Fibroblast of skin of abdomen (primary cell): Measurements from ENCODE around the gene HIBCH.
"Not testable (repeated sequence)": the region's sequence is repeated elsewhere in the genome, so short reads cannot be mapped to it uniquely, and the experiment has no call there.

Source experiments
- DNase-seq: peaks from one replicate; pipeline ENCODE4 v3.0.0-alpha.2; 2013

The HIBCH gene

DNA sequence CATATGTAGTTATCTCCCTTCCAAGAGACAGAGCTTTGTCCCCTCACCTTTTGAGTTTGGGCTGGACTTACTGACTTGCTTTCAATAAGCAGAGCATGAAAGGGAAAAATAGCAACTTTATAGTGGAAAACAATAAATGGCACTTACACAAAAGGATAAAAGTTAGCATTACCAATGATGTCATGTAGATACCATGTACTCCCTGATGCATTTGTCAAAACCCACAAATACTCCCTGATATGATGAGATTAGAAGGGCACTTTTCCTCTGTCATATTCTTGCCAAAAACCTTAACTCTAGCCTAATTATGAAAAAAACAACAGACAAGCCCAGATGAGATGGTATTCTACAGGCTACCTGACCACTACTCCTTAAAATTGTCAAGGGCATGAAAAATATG is 16.0 kb downstream of the HIBCH start:
- DNase-seq = no peak

DNA sequence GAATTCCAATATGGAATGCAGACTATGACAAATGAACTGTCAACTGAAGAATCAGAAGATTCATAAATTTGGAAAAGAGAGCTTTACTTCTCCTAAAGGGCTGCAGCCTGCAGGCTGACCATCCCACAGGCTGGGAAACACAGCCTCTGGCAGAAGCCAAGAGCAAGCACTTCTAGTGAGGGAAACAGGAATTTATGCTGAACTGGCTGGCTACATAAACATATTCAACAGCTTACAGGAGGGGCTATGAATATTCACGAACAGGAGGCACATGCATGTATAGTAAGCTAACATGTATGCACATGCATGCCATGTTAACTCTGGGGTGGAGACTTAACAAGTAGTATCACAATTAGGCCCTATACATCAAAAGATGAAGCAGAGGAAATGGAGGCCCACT is 17.6 kb downstream of the HIBCH start:
- no peak for DNase-seq

DNA sequence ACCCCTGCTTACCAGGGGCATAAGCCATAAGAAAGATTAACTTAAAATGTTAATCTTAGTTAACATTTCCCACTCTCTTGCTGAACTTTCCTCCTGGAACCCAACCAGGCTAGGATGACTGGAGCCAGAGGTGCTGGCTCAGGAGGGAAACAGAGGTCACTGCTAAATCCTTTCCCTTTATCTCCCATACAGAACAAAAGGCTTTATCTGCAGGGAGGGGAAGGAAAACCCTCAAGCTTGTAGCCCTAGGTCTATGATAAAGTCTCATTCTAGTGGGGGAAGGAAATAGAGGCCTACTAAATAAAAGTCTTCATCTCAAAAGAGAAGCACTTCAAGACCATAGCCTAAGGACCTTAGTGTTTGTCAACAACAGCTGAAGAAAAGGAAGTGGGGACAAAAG is 18.6 kb downstream of the HIBCH start:
- no peak for DNase-seq

DNA sequence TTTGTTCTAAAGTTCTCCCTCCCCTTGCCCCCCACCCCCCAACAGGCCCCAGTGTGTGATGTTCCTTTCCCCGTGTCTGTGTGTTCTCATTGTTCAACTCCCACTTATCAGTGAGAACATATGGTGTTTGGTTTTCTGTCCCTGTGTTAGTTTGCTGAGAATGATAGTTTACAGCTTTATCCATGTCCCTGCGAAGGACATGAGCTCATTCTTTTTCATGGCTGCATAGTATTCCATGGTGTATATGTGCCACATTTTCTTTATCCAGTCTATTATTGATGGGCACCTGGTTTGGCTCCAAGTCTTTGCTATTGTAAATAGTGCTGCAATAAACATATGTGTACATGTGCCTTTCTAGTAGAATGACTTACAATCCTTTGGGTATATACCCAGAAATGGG is 21.7 kb downstream of the HIBCH start:
- not testable (repeated sequence) for DNase-seq

DNA sequence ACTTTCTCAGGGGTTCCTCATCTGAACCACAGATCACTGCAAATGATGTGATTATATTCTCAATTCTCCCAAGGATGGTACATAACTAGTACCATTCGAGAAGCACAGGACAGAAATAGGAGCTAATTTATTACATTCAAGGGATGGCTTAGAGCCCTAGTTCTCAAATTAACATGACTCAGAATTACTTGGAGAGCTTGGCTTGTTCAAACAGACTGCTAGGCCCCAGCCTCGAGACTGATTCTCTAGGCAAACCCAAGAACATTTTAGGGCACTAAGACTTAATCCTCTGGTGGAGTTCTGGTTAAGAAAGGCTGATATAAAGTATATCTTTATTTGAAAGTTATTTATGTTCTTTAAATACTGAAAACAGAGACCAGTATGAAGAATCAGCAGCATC is 35.8 kb downstream of the HIBCH start:
- DNase-seq = peak; percentile 14

DNA sequence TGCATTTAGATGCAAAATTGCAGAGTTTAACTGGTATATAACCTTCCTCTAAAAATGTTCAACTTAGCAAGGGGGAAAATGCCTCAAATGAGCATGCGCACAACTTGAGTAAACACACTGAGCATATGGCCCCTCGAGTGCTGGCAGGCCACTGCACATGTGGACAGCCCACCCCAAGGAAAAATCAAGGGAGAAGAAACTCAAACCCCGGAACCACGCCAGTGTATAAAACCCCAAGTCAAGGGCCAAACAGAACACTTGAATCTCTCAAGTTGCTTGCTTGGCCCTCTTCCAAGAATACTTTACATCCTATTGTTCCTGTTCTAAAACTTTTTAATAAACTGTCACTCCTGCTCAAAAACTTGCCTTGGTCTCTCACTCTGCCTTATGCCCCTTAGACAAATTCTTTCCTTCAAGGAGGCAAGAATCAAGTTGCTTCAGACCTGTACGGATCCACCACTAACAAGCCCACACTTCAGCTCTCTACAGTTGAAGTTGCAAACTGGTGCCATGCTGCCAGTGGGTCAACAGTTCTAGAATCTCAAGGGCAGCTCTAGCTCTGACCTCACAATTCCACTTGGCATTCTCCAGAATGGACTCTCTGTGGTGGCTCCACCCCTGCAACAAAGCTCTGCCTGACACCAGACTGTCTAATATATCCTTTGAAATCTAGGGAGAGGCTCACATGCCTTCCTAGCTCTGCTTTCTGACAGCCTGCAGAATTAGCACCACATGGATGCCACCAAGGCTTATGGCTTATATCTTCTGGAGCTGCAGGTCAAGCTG is 38.9 kb downstream of the HIBCH start:
- no peak for DNase-seq

DNA sequence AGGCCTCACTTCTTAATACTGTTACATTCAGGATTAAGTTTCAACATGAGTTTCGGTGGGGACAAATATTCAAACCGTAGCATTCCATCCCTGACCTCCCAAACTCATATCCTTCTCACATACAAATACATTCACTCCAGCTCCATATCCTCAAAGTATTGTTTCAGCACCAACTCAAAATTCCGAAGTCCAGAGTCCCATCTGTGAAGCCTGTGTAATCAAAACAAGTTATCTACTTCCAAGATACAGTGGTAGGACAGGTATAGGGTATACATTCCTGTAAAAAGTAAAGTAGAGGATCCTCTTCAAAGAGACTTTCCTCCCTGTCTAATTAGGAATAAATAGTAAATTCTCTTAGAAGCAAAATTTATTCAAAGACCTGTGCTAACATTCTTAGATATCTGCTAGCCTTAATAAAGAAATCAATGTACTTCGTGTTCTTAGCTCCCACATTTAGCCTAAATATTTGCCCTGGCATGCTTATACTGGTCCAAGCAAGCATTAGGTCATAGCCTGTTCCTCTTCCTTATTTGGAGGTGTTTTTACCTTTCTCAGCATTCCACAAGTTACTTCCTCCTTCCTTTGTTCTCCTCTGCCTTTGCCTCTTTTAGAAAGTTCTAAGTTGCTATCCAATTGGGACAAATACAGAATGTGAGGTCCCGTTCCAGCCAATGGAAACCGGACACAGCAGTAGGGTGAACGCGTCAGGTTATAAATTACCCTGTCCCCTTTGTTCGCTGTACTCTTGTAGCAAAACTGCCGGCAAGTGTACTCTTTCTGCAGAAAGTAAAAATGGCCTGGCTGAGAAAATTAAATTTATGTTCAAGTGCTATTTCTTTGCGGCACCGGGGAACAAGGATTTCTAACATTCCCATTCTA is 40.1 kb downstream of the HIBCH start:
- DNase-seq = not testable (repeated sequence)

DNA sequence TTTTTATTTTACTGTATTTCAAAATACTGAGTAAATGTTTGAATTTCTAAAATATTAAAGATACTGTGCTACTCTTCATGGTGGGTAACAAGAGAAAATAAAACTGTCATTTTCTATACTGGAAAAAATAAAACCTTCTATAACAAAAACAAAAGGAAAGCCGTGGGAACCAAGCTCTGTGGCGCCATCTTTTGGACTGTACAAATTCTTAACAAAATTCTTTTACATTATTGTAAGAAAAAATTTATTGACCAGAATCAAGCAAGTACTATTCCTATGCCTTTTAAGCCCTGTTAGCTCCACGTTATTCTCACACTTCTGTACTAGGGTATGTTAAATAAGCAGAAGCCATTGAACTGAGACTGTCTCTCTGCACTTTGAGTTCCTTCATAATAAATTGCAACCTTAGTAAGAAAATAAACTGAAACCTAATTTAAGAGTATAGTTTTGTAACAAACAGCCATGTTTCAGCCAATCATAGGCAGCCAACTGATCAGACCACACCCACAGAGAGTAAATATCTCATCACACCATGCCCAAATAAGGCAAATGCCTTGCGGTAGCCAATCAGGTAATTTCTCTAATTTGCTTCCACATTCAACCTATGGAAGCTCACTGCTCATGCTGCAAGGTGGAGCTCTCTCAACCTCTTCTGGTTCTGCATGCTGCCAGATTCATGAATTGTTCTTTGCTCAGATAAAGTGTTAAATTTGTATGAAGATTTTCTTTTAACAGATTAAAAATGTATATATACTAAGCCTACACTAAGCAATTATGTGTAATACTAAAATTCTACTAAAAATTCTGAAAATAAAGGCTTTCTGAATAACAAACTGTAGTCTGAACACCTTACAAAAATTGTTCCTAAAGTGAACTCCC is 42.2 kb downstream of the HIBCH start:
- DNase-seq = peak; percentile 36

DNA sequence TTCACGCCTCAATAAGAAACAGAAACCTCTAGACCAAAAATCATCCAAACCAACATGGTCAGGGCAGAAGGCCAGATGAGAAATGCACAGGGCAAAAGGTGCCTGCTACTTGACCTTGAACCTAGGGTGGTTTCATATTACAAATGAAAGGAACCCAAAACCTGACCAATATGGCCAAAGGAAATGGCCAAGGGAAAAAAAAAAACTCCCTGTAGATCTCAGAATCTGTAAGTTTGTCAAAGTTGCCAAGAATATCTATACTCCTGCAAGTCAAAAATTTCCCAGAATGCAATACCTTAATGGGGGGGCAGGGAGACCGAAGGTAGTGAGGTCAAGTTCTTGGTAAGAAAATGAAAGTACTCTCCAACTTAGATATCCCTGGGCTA is 47.2 kb downstream of the HIBCH start:
- no peak for DNase-seq

DNA sequence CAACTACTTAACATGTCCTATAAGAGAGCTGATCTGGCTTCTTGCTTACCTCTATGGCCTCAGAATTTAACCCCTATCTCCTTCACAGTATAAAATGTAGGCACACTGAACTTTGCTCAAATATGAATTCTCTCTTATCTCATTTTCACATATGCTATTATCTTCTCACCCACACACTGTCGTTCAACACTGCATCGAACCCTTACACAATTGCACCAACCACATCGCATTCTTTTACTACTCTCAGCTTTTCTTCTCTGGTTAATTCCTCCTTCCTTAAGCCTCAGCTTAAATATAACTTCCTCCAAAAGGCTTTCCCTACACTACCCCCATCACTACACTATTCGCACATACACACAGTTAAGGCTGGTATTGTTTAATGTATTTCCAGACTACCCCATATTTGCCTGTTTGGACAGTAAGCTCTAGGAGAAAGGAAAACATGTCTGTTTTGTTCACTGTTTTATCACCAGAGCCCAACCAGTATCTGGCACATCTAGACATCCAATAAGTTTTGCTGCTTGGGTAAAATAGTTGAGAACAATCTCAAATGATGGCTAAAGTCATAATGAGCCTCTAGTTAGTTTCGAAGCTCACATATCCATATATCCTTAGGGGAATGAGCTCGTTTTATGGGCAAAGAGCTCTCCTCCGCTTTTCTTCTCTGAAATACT is 47.7 kb downstream of the HIBCH start:
- DNase-seq = no peak

DNA sequence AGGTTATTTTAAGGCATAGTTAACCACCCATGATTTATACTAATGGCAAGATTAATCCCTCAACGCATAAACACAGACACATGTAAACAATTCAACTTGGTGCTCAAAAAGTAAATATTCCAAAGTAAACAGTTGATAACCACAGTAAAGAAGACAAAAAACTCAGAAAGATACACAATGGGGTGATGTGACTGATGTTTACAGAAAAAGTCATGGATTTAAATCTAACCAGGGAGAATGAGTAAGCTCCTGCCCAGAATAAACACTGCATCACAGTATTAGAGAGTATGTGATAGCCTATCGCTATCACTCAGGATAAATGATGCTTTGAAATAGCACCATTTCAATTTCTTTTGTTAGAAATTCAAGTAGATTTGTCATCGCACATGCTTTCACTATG is 49.3 kb downstream of the HIBCH start:
- DNase-seq = peak; percentile 4

DNA sequence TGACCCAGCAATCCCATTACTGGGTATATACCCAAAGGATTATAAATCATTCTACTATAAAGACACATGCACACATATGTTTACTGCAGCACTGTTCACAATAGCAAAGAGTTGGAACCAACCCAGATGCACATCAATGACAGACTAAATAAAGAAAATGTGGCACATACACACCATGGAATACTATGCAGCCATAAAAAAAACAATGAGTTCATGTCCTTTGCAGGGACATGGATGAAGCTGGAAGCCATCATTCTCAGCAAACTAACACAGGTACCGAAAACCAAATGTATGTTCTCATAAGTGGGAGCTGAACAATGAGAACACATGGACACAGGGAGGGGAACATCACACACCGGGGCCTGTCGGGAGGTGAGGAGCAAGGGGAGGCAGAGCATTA is 49.9 kb downstream of the HIBCH start:
- DNase-seq = not testable (repeated sequence)

DNA sequence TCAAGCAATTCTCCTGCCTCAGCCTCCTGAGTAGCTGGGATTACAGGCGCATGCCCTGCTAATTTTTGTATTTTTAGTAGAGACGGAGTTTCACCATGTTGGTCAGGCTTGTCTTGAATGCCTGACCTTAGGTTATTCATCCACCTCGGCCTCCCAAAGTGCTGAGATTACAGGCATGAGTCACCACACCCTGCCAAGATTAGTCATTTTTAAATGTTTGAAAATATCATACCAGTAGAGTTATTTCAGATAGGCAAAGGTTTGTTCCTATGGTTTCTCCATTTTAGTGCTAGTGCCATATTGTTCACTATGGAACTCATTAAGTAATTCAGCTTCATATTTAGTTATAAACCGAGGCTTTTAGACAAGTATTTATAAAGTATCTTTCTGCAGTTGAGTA is 52.3 kb downstream of the HIBCH start:
- DNase-seq = peak; percentile 54

DNA sequence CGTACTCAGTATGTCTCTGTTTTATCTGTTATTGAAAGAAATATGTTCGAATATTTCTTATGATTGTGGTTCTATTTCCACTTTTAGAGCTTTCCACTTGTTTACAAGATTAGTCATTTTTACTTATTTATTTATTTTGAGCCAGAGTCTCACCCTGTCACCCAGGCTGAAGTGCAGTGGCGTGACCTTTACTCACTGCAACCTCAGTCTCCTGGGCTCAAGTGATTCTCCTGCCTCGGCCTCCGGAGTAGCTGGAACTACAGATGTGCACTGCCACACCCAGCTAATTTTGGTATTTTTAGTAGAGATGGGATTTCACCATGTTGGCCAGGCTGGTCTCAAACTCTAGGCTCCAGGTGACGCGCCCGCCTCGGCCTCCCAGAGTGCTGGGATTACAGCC is 53.3 kb downstream of the HIBCH start:
- DNase-seq = no peak

DNA sequence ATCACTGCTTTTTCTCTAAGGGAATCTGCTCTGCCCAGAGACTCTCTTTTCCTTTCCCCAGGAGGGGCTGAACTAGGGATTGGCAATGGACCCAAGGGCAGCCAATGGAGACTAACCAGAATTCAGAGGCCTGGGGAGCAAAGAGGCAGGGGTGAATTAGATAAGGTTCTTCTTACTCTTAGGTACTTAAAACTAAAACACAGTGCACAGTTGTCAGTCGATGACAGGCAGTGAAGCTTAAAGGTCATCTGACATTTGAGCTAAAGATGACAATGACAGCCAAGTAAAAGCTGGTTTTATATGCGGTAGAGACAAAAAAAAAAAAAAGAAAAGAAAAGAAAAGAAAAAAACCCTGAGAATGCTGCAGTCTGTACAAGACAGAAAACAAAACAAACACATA is 57.8 kb downstream of the HIBCH start:
- no peak for DNase-seq

DNA sequence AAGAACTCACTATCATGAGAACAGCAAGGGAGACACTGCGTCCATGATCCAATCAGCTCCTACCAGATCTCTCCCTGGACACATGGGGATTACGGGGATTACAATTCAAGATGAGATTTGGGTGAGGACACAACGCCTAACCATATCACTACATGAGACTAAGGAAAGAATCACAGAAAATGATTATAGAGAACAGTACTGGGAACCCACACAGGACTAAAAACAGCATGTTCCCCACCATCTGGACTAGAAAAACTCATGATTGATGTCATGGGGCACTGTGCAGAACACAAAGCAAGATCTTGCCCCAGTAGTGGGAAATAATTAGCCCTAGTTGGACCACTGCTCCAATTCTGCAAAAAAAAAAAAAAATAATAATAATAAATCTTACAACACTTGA is 63.5 kb downstream of the HIBCH start:
- DNase-seq = no peak

DNA sequence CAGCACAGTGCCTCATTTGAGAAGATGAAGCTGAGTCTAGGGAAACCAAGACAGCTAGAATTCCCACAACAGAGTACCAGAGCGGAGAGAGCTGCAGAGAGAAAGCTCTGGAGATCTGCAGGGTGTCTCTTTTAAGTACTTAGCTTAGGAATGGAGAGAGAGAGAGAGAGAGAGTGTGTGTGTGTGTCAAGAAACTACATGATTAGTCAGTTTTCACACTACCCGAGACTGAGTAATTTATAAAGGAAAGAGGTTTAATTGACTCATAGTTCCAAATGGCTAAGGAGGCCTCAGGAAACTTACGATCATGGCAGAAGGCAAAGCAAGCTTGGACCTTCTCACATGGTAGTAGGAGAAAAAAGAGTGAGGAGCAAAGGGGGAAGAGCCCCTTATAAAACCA is 64.0 kb downstream of the HIBCH start:
- DNase-seq = no peak

DNA sequence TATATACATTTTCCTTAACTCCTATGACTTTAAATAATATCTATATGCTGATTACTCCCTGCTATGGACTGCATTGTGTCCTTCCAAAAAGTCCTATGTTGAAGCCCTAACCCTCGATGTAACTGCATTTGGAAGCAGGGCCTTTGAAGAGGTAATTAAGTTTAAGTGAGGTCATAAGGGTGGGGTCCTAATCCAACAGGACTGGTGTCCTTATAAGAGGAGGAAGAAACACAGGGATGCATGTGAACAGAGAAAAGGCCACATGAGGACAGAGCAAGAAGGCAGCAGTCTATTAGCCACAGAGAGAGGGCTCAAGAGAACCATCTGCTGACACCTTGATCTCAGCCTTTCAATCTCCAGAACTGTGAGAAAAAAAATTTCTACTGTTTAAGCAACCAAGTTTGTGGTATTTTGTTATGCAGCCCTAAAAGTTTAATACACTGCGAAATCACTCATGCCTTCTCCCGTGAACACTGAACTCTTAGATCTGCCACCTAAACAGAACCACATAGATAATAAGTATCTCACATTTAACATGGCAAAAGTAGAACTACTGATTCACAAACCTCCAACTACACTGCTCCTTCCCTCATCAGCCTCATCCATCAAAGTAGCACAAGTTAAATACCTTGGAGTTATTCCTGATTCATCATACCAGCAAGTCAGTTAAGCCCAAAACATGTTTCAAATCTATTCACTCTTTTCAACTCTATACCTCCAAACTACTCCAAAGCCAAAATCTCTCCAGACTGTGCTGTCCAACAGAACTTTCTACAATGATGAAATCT is 65.4 kb downstream of the HIBCH start:
- no peak for DNase-seq

DNA sequence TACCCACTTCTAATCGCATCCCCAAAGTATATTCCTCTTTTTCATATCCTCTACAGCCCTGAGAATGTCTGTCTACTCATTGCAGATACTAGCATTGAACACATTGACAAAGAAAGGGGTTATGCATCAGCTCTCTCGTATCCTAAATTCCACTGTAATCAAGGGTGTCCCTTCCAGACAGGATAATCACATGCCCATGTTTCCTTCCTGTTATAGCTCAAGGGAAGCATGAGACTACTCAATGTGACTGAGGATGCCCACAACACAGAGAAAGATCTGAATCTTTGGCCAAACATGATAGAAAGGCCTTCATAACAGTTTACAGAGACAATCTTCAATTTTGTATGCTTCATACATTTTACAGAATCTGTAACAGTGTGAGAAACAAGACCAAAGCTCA is 69.2 kb downstream of the HIBCH start:
- DNase-seq = no peak

DNA sequence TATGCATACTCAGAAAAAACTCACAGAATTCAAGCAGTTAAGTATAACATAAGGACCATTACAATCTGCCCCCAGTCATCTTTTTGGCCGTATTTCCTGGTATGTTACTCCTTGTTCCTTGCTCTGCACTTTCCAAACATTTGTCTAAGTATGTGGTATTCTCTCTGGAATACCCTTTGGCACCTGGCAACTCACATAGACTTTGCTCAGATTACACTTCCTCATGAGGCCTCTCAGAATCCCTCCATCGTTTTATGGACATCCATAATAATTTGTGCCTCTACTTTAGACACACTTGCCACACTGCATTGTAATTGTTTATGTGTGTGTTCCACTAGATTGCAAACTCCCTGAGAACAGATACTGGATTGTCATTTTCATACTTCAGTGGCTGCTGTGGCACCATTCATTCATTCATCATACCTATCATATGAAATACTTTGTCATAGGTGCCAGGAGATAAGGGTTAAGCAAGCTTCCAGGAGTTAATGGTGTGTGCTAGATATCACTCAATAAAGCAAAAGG is 84.0 kb downstream of the HIBCH start:
- no peak for DNase-seq

DNA sequence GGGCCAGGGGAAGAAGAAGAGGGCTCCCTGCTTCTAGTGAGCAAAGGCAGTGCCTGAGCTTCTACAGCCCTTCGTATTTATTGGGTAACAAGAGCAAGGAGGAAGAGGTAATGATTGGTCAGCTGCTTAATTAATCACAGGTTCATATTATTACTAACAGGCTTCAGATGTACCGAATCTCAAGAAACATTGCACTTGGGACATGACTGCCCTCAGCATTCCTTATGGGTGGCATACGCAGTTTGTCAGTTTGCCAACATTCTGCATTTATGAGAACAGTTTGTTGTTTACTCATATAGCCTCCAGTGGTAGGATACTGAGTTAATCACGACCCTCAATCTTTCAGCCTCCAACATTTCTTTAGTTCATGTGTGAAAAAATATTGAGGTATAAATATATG is 84.5 kb downstream of the HIBCH start:
- DNase-seq = no peak
